Osteocyte (in vitro differentiated cells): ENCODE measurements around the gene PTOV1. TPM values are rescaled to one million over a fixed set of nuclear protein-coding genes. Genes with fewer than 3 reads are reported as not detected.

Source experiments
- DNase-seq: peaks from one replicate; pipeline ENCODE4 v3.0.0; 2021; ENCODE audit warnings: mixed read lengths; ENCODE audit not compliant: unreplicated experiment; ENCODE audit errors: extremely low spot score
- H3K27ac Mint-ChIP-seq: one replicate; pipeline ENCODE4 v1.8.0; 2021; ENCODE audit warnings: mild to moderate bottlenecking, mixed read lengths; ENCODE audit not compliant: unreplicated experiment
- H3K27me3 Mint-ChIP-seq: one replicate; pipeline ENCODE4 v1.8.0; 2021; ENCODE audit warnings: mixed read lengths; ENCODE audit not compliant: unreplicated experiment
- H3K36me3 Mint-ChIP-seq: one replicate; pipeline ENCODE4 v1.8.0; 2021; ENCODE audit warnings: mixed read lengths; ENCODE audit not compliant: unreplicated experiment
- H3K4me1 Mint-ChIP-seq: one replicate; pipeline ENCODE4 v1.8.0; 2021; ENCODE audit warnings: mixed read lengths; ENCODE audit not compliant: unreplicated experiment
- H3K4me3 Mint-ChIP-seq: one replicate; pipeline ENCODE4 v1.8.0; 2021; ENCODE audit warnings: mild to moderate bottlenecking, moderate library complexity, mixed read lengths; ENCODE audit not compliant: unreplicated experiment
- H3K9me3 Mint-ChIP-seq: one replicate; pipeline ENCODE4 v1.8.0; 2021; ENCODE audit warnings: mixed read lengths; ENCODE audit not compliant: unreplicated experiment
- CTCF ChIP-seq: fragments of 200-600 bp; sonication (generic); IDR thresholded peaks from 2 replicates; pipeline ENCODE4 v1.5.0; 2021; ENCODE audit warnings: antibody characterized with exemption, mild to moderate bottlenecking, moderate library complexity
- total RNA-seq: library from RNA; stranded (reverse); gene quantifications from 2 replicates; pipeline ENCODE4 v1.2.1, GENCODE V29; 2021

Gene PTOV1
- total RNA-seq, 1 donor from 2014 or later = 295 TPM

DNA sequence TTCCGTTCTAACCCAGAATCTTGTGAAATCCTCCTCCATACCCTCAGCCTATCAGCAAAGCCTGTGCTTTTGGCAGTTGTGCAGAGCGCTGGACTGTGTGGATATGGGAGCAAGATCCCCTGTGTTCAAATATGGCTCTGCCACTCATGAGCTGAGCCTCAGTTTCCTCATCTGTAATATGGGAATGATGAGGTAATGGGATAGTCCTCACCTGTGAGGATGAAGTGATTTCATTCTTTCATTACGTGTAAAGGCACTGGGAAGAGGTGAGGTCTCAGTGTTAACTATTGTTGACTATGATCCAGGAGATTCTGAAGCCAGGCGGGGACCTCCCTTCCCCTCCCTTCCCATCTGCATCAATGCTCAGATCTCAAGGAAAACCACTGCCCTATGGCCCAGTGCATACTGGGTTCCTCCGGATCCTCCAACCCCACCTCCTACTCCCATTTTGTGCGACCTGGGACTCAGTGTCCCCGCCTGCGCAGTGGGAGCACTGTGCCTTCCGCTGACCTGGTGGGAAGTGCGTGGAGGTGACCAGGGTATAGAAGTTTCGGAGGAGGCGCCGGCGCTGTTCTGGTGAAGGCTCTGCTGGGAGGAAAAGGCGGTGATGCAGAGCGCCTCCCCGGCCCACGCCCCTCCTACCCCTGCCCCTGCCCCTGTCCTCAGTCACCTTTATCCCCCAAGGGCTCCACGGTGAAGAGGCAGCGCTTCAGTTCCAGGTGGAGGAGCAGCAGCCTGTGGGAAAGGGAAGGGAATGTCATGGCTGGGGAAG lies 42.9 kb upstream of the PTOV1 start:
- peaks cover 17% of the 10 kb centered on the region for H3K4me1 Mint-ChIP-seq
- H3K27me3 Mint-ChIP-seq = no peaks in the 10 kb centered on the region
- H3K9me3 Mint-ChIP-seq = no peaks in the 10 kb centered on the region
- peaks cover 15% of the 10 kb centered on the region for H3K36me3 Mint-ChIP-seq
- DNase-seq = no peak
- peak overlapping the region; percentile 27 for H3K27ac Mint-ChIP-seq
- peak overlapping the region; percentile 44 for H3K4me3 Mint-ChIP-seq
- no peak for TF ChIP-seq CTCF

- peak; percentile 94 for DNase-seq
- H3K4me1 Mint-ChIP-seq = peaks cover 18% of the 10 kb centered on the region
- peak overlapping the region; percentile 82 for H3K4me3 Mint-ChIP-seq
- H3K27me3 Mint-ChIP-seq = no peaks in the 10 kb centered on the region
- H3K36me3 Mint-ChIP-seq = peaks cover 10% of the 10 kb centered on the region
- no peak for TF ChIP-seq CTCF
- peak overlapping the region; percentile 69 for H3K27ac Mint-ChIP-seq
- no peaks in the 10 kb centered on the region for H3K9me3 Mint-ChIP-seq
Measured at GRCh38 chr19:49808711-49809159, 42.2 kb upstream of the PTOV1 start.

GRCh38 chr19:49809160-49809940 lies 41.6 kb upstream of the PTOV1 start:
- DNase-seq = no peak
- Mint-ChIP-seq H3K27ac (peak overlapping the region; percentile 70), H3K4me3 (peak overlapping the region; percentile 82), H3K27me3 (no peaks in the 10 kb centered on the region), H3K9me3 (no peaks in the 10 kb centered on the region), H3K4me1 (peaks cover 21% of the 10 kb centered on the region), H3K36me3 (peaks cover 9% of the 10 kb centered on the region)
- peak; percentile 19 for TF ChIP-seq CTCF

- H3K4me3 Mint-ChIP-seq = peak overlapping the region; percentile 82
- DNase-seq = no peak
- H3K27ac Mint-ChIP-seq = peak overlapping the region; percentile 70
- no peaks in the 10 kb centered on the region for H3K27me3 Mint-ChIP-seq
- no peaks in the 10 kb centered on the region for H3K9me3 Mint-ChIP-seq
- H3K4me1 Mint-ChIP-seq = peaks cover 21% of the 10 kb centered on the region
- no peak for TF ChIP-seq CTCF
- peaks cover 9% of the 10 kb centered on the region for H3K36me3 Mint-ChIP-seq
Measured at GRCh38 chr19:49809941-49810389, 41.0 kb upstream of the PTOV1 start.

GRCh38 chr19:49811328-49811727 lies 39.6 kb upstream of the PTOV1 start:
- Mint-ChIP-seq H3K9me3 (no peaks in the 10 kb centered on the region), H3K36me3 (peaks cover 6% of the 10 kb centered on the region), H3K4me3 (peak overlapping the region; percentile 26), H3K4me1 (peaks cover 21% of the 10 kb centered on the region), H3K27me3 (no peaks in the 10 kb centered on the region), H3K27ac (no peak overlapping the region)
- TF ChIP-seq CTCF = no peak
- DNase-seq = no peak
